Uterus (tissue), 4 donors: ENCODE measurements around the gene CLDN7. TPM values are rescaled to one million over a fixed set of nuclear protein-coding genes. Genes with fewer than 3 reads are reported as not detected.

ENCODE experiments used
- DNase-seq, 2 donors: peaks; one replicate each; pipeline ENCODE4 v3.0.0-alpha.2; 2019 to 2020
- H3K27ac ChIP-seq, 2 donors: fragments of 200-600 bp; sonication (generic); 1 replicate in 1 of 2; 2 replicates in 1 of 2; pipeline ENCODE4 v1.5.1; 2016 to 2018
- H3K27me3 ChIP-seq, 2 donors: fragments of 200-600 bp; sonication (generic); one replicate each; pipeline ENCODE4 v1.5.1; 2018 to 2019; ENCODE audit warnings: control low read depth in 1 of 2
- H3K36me3 ChIP-seq, 2 donors: fragments of 200-600 bp; sonication (generic); one replicate each; pipeline ENCODE4 v1.5.1; 2019; ENCODE audit warnings: control low read depth in 1 of 2
- H3K4me1 ChIP-seq, 2 donors: fragments of 200-600 bp; sonication (generic); one replicate each; pipeline ENCODE4 v1.5.1; 2018 to 2019; ENCODE audit warnings: control low read depth in 1 of 2
- H3K4me3 ChIP-seq, 2 donors: fragments of 200-600 bp; sonication (generic); 1 replicate in 1 of 2; 2 replicates in 1 of 2; pipeline ENCODE4 v1.5.1; 2018 to 2019; ENCODE audit warnings: mild to moderate bottlenecking in 1 of 2
- H3K9me3 ChIP-seq, 2 donors: fragments of 200-600 bp; sonication (generic); one replicate each; pipeline ENCODE4 v1.5.1; 2019; ENCODE audit warnings: control low read depth in 1 of 2
- CTCF ChIP-seq, 4 experiments: fragments of 200-600 bp in 2 of 4; fragments of 450-650 bp in 2 of 4; sonication (generic) in 2 of 4; IDR thresholded peaks; one replicate each; pipeline ENCODE4 v1.5.1; 2016 to 2019; ENCODE audit warnings: antibody characterized with exemption in 4 of 4, mild to moderate bottlenecking in 2 of 4, moderate library complexity in 1 of 4
- POLR2A ChIP-seq, 2 donors: fragments of 450-650 bp; IDR thresholded peaks; one replicate each; pipeline ENCODE4 v1.6.1; 2016; ENCODE audit warnings: antibody characterized with exemption in 2 of 2, mild to moderate bottlenecking in 1 of 2, moderate library complexity in 1 of 2
- intact Hi-C: fragments of 100-400 bp; cut with DNase I; formaldehyde crosslinking; loops from one replicate; pipeline ENCODE4 v1.15.1; 2023; ENCODE audit warnings: low total_unique reads
- total RNA-seq, 4 donors: library from RNA; depleted of rRNA in 3 of 4; stranded (reverse); fragments of >200 nt in 3 of 4; gene quantifications; one replicate each; pipeline versions ENCODE4 v1.1.0 to v1.2.4, GENCODE V29; 2014 to 2023
- donor health status: DM: yes; HTN: yes; CAD: no.

The CLDN7 gene
- total RNA-seq, 4 donors from 2014 or later = 0.29 to 24.4 (median 0.68) TPM

- H3K27me3 ChIP-seq = no peaks in the 10 kb centered on the region
- no peaks in the 10 kb centered on the region for H3K36me3 ChIP-seq
- intact Hi-C loops = no loop called here
- H3K4me3 ChIP-seq = peak overlapping the region; percentile 71 to 96
- TF ChIP-seq CTCF (IDR thresholded peaks at IDR 0.05) (no peak), POLR2A (IDR thresholded peaks at IDR 0.05) (no peak)
- H3K9me3 ChIP-seq = no peaks in the 10 kb centered on the region
- DNase-seq = no peak
- peak overlapping the region; percentile 80 to 85 for H3K27ac ChIP-seq
- H3K4me1 ChIP-seq = peaks cover 4 to 13% of the 10 kb centered on the region in 2 donors
These were observed 28.6 kb downstream of the CLDN7 start for GRCh38 chr17:7233701-7234082.

- Histone ChIP-seq H3K27ac (no peak overlapping the region), H3K9me3 (no peaks in the 10 kb centered on the region), H3K36me3 (no peaks in the 10 kb centered on the region), H3K4me3 (no peak overlapping the region), H3K27me3 (no peaks in the 10 kb centered on the region), H3K4me1 (peaks cover 4 to 11% of the 10 kb centered on the region in 2 donors)
- intact Hi-C loops = no loop called here
- TF ChIP-seq POLR2A (IDR thresholded peaks at IDR 0.05) = no peak
- TF ChIP-seq CTCF (IDR thresholded peaks at IDR 0.05) = no peak
- DNase-seq = no peak
These were observed 30.2 kb downstream of the CLDN7 start for GRCh38 chr17:7232114-7232513.

GRCh38 chr17:7229504-7229903 lies 32.8 kb downstream of the CLDN7 start:
- intact Hi-C loops = no loop called here
- Histone ChIP-seq H3K27ac (no peak overlapping the region), H3K27me3 (no peaks in the 10 kb centered on the region), H3K4me3 (no peak overlapping the region), H3K36me3 (no peaks in the 10 kb centered on the region), H3K9me3 (no peaks in the 10 kb centered on the region), H3K4me1 (peaks cover 4% of the 10 kb centered on the region in 2 donors)
- no peak for TF ChIP-seq POLR2A (IDR thresholded peaks at IDR 0.05)
- TF ChIP-seq CTCF (IDR thresholded peaks at IDR 0.05) = no peak
- DNase-seq = no peak

- H3K4me3 ChIP-seq = no peak overlapping the region
- intact Hi-C loops = no loop called here
- H3K27ac ChIP-seq = no peak overlapping the region
- H3K27me3 ChIP-seq = no peaks in the 10 kb centered on the region
- TF ChIP-seq POLR2A (IDR thresholded peaks at IDR 0.05) (no peak), CTCF (IDR thresholded peaks at IDR 0.05) (no peak)
- DNase-seq = no peak
- peaks cover 4% of the 10 kb centered on the region in 2 donors for H3K4me1 ChIP-seq
- H3K36me3 ChIP-seq = no peaks in the 10 kb centered on the region
- no peaks in the 10 kb centered on the region for H3K9me3 ChIP-seq
These were observed 33.4 kb downstream of the CLDN7 start for GRCh38 chr17:7228920-7229319.

- TF ChIP-seq POLR2A (IDR thresholded peaks at IDR 0.05) = no peak
- no peak for TF ChIP-seq CTCF (IDR thresholded peaks at IDR 0.05)
- Histone ChIP-seq H3K4me3 (no peak overlapping the region), H3K36me3 (no peaks in the 10 kb centered on the region), H3K4me1 (peaks cover 0 to 3% of the 10 kb centered on the region in 2 donors), H3K9me3 (no peaks in the 10 kb centered on the region), H3K27me3 (no peaks in the 10 kb centered on the region), H3K27ac (no peak overlapping the region)
- intact Hi-C loops = no loop called here
- no peak for DNase-seq
These were observed 35.3 kb downstream of the CLDN7 start for GRCh38 chr17:7226721-7227710.
